Activated CD8-positive, alpha-beta memory T cell treated with anti-CD3 and anti-CD28 coated beads for 4 hours (primary cell): ENCODE results near the gene OR6X1.
"Not testable (repeated sequence)": the region's sequence is repeated elsewhere in the genome, so short reads cannot be mapped to it uniquely, and the experiment has no call there.

Source experiments
- DNase-seq, 2 donors: peaks; one replicate each; pipeline ENCODE4 v3.0.0-alpha.2; 2020; ENCODE audit warnings: low read depth in 2 of 2

The OR6X1 gene

GRCh38 chr11:123753110-123753509 is 1.2 kb downstream of the OR6X1 start:
- DNase-seq, result no peak

GRCh38 chr11:123751781-123752180 is 2.5 kb downstream of the OR6X1 start:
- DNase-seq, result no peak

GRCh38 chr11:123748349-123748748 is 6.0 kb downstream of the OR6X1 start:
- DNase-seq, result not testable (repeated sequence)

- DNase-seq, result no peak
Observed at GRCh38 chr11:123745764-123746451, 8.4 kb downstream of the OR6X1 start.

- DNase-seq, result no peak
Observed at GRCh38 chr11:123742724-123743120, 11.6 kb downstream of the OR6X1 start.

- no peak for DNase-seq
Observed at GRCh38 chr11:123742031-123742723, 12.1 kb downstream of the OR6X1 start.

- DNase-seq, result peak; percentile 74 to 82
Observed at GRCh38 chr11:123741159-123742030, 12.9 kb downstream of the OR6X1 start, which contains the start of gene ZNF202. Gene ZNF202 (minus strand): TSS chr11:123741660. CDS start chr11:123730888, 10,772 bp downstream.

- DNase-seq, result no peak
Observed at GRCh38 chr11:123740787-123741158, 13.5 kb downstream of the OR6X1 start.

GRCh38 chr11:123738374-123738773 is 15.9 kb downstream of the OR6X1 start:
- no peak for DNase-seq

GRCh38 chr11:123736769-123737168 is 17.5 kb downstream of the OR6X1 start:
- no peak for DNase-seq

- DNase-seq, result no peak
Observed at GRCh38 chr11:123729602-123730001, 24.7 kb downstream of the OR6X1 start.

GRCh38 chr11:123725995-123726655 is 28.2 kb downstream of the OR6X1 start:
- no peak for DNase-seq

GRCh38 chr11:123719452-123719851 is 34.9 kb downstream of the OR6X1 start:
- DNase-seq, result no peak

- DNase-seq, result no peak
Observed at GRCh38 chr11:123718469-123718868, 35.8 kb downstream of the OR6X1 start.

GRCh38 chr11:123718063-123718462 is 36.3 kb downstream of the OR6X1 start:
- no peak for DNase-seq

- not testable (repeated sequence) for DNase-seq
Observed at GRCh38 chr11:123712627-123713026, 41.7 kb downstream of the OR6X1 start.

- peak; percentile 1 to 6 for DNase-seq
Observed at GRCh38 chr11:123707606-123708205, 46.6 kb downstream of the OR6X1 start.

GRCh38 chr11:123707206-123707605 is 47.1 kb downstream of the OR6X1 start:
- DNase-seq, result no peak

GRCh38 chr11:123704341-123704740 is 50.0 kb downstream of the OR6X1 start:
- no peak for DNase-seq
